Measurements from ENCODE around the gene MAPRE3. TPM values are rescaled to one million over a fixed set of nuclear protein-coding genes. Genes with fewer than 3 reads are reported as not detected.

Gene MAPRE3
- total and polyA plus RNA-seq, 9 of the 15 experiments (the other 6 are each of a cell fraction or from before 2014, with no cell fraction given), result 0.70 to 43.2 (median 12.6) TPM

DNA sequence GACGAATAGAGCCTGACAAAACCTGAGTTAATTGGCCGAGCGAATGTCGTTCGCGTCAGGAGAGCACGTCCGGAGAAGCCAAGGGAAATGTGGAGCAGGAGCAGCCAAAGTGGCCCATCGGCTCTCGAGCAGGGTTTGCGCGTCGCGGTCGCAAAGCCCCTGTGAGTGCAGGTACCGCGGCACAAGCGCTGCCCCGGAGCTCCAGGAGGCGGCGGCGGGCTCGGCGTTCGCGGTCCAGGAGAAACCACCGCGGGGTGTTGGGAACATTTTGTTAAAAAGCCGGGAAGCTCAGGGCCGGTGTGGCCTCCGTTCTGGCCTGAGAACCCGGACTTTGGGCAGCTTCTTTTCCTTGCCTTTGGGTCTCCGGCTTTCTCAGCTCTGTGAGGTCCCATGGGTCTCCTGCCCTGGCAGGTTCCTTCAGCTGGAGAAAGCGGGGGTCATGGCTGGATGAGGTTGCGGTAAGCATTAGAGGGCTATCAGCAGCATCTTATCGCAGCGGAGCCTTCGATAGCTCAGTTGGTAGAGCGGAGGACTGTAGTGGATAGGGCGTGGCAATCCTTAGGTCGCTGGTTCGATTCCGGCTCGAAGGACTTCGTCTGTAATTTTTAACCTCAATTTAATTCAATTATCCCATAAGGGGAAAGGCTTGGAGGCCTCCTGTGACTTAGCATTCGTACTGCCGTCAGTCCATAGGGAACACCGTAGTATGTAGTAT, 80.0 kb downstream of the MAPRE3 start (continued):
- TF ChIP-seq, protein P1, sequence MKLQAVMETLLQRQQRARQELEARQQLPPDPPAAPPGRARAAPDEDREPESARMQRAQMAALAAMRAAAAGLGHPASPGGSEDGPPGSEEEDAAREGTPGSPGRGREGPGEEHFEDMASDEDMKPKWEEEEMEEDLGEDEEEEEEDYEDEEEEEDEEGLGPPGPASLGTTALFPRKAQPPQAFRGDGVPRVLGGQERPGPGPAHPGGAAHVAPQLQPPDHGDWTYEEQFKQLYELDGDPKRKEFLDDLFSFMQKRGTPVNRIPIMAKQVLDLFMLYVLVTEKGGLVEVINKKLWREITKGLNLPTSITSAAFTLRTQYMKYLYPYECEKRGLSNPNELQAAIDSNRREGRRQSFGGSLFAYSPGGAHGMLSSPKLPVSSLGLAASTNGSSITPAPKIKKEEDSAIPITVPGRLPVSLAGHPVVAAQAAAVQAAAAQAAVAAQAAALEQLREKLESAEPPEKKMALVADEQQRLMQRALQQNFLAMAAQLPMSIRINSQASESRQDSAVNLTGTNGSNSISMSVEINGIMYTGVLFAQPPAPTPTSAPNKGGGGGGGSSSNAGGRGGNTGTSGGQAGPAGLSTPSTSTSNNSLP (IDR thresholded peaks at IDR 0.05; ENCODE audit: borderline replicate concordance, low read depth, low read length), result peak; percentile 77
- no peak for TF ChIP-seq MAFK (IDR thresholded peaks at IDR 0.05; ENCODE audit: low read length)
- no peak for TF ChIP-seq SMC3 (conservative IDR thresholded peaks at IDR 0.05; ENCODE audit: insufficient read depth, low read depth, low read length)
- TF ChIP-seq ZNF398 (CRISPR knock-in tag; IDR thresholded peaks at IDR 0.05), result no peak
- TF ChIP-seq, protein P2, sequence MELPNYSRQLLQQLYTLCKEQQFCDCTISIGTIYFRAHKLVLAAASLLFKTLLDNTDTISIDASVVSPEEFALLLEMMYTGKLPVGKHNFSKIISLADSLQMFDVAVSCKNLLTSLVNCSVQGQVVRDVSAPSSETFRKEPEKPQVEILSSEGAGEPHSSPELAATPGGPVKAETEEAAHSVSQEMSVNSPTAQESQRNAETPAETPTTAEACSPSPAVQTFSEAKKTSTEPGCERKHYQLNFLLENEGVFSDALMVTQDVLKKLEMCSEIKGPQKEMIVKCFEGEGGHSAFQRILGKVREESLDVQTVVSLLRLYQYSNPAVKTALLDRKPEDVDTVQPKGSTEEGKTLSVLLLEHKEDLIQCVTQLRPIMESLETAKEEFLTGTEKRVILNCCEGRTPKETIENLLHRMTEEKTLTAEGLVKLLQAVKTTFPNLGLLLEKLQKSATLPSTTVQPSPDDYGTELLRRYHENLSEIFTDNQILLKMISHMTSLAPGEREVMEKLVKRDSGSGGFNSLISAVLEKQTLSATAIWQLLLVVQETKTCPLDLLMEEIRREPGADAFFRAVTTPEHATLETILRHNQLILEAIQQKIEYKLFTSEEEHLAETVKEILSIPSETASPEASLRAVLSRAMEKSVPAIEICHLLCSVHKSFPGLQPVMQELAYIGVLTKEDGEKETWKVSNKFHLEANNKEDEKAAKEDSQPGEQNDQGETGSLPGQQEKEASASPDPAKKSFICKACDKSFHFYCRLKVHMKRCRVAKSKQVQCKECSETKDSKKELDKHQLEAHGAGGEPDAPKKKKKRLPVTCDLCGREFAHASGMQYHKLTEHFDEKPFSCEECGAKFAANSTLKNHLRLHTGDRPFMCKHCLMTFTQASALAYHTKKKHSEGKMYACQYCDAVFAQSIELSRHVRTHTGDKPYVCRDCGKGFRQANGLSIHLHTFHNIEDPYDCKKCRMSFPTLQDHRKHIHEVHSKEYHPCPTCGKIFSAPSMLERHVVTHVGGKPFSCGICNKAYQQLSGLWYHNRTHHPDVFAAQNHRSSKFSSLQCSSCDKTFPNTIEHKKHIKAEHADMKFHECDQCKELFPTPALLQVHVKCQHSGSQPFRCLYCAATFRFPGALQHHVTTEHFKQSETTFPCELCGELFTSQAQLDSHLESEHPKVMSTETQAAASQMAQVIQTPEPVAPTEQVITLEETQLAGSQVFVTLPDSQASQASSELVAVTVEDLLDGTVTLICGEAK (IDR thresholded peaks at IDR 0.05), result peak; percentile 86
- TF ChIP-seq, protein P2 (CRISPR knock-in tag; IDR thresholded peaks at IDR 0.05), result no peak
- no peak for TF ChIP-seq ZNF354B (CRISPR knock-in tag; IDR thresholded peaks at IDR 0.05)
- no peak for TF ChIP-seq PPARD (CRISPR knock-in tag; IDR thresholded peaks at IDR 0.05)
- no peak for TF ChIP-seq NR2F6 (CRISPR knock-in tag; IDR thresholded peaks at IDR 0.05)
- TF ChIP-seq CEBPZ (IDR thresholded peaks at IDR 0.05; ENCODE audit: borderline replicate concordance, low read depth, low read length), result no peak
- no peak for TF ChIP-seq ILF3 (IDR thresholded peaks at IDR 0.05; ENCODE audit: borderline replicate concordance)

Measured in K562 (cell line).